Colonic mucosa (tissue), 4 donors: ENCODE measurements around the gene COMT. TPM values are rescaled to one million over a fixed set of nuclear protein-coding genes. Genes with fewer than 3 reads are reported as not detected.
A peak's percentile ranks its signal among the peaks of the same experiment; 100 is the strongest.

ENCODE experiments used
- DNase-seq: peaks from one replicate; pipeline ENCODE4 v3.0.0-alpha.2; 2020
- H3K27ac ChIP-seq: fragments of 200-600 bp; one replicate; pipeline ENCODE4 v1.8.0; 2021
- H3K27me3 ChIP-seq: fragments of 200-600 bp; one replicate; pipeline ENCODE4 v1.8.0; 2021
- H3K36me3 ChIP-seq: fragments of 200-600 bp; one replicate; pipeline ENCODE4 v1.8.0; 2021
- H3K4me1 ChIP-seq: fragments of 200-600 bp; one replicate; pipeline ENCODE4 v1.8.0; 2021; ENCODE audit warnings: mild to moderate bottlenecking
- H3K4me3 ChIP-seq: fragments of 200-600 bp; one replicate; pipeline ENCODE4 v1.8.0; 2021
- H3K9ac ChIP-seq, 2 donors: one replicate each; pipeline ENCODE4 v1.7.0; 2013; ENCODE audit warnings: control low read depth in 2 of 2, low read depth in 2 of 2, low read length in 2 of 2
- H3K9me3 ChIP-seq: fragments of 200-600 bp; one replicate; pipeline ENCODE4 v1.8.0; 2021
- CTCF ChIP-seq: fragments of 200-600 bp; IDR thresholded peaks from one replicate; pipeline ENCODE4 v1.8.0; 2022; ENCODE audit warnings: antibody characterized with exemption, mild to moderate bottlenecking
- intact Hi-C: fragments of 100-400 bp; cut with DNase I; formaldehyde crosslinking; loops from one replicate; pipeline ENCODE4 v1.14.1; 2022
- total RNA-seq, 2 donors: library from RNA; stranded (reverse); fragmentation: NEBNext Ultra II Directional in 1 of 2; extraction: Animal tissue kit (Norgen Biotek cat#: 25700) in 1 of 2; gene quantifications; one replicate each; pipeline ENCODE4 v1.2.1, GENCODE V29; 2021
- donor health status: healthy.
- donor health status: DM: no; HTN: no; CAD: no.
- donor health status: DM: no; HTN: no; CAD: no.

Gene COMT
- total RNA-seq, 2 donors from 2014 or later: 70.0 to 125 TPM

DNA sequence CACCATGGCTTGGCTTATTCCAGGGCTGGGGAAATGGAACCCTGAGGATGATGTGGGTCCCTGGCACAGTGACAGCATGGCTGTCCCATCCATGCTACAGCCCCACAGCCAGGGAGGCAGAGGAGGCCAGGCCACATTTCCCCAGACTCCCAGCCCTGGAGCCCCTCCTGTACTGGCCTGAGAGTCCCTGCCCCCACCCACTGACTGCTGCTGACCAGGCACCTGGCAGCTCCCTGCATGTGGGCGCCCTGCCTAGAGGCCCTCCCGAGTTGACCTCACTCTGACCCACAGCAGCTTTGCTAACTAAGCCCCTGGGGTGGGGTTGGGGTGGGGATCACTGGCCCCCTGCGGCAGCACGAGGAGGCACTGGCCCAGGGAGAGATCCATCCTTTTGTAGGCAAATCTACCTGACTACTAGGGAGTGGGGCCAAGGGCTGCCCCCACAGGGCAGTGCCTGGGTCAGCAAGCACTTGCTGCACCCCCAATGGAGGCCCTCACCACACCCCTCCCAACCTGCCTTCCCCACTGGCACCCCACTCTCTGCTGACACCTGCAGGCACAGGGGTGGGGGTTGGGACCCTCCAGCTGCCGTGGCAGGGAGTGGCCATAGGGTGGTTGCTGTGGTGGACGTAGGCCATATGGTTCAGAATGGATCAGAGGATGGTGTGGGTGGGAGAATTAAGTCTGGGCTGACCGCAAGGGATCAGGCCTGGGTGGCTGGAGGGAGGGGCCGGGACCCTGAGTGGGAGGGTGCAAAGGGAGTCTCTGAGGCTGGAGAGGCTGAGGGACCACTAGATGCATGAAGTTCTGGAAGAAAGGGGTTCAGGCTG lies 57.6 kb downstream of the COMT start:
- Histone ChIP-seq H3K9ac (no peak overlapping the region), H3K4me3 (no peak overlapping the region), H3K27ac (no peak overlapping the region), H3K27me3 (no peaks in the 10 kb centered on the region), H3K4me1 (no peaks in the 10 kb centered on the region), H3K9me3 (no peaks in the 10 kb centered on the region), H3K36me3 (no peaks in the 10 kb centered on the region)
- intact Hi-C loops: no loop called here
- DNase-seq: no peak
- TF ChIP-seq CTCF: no peak

DNA sequence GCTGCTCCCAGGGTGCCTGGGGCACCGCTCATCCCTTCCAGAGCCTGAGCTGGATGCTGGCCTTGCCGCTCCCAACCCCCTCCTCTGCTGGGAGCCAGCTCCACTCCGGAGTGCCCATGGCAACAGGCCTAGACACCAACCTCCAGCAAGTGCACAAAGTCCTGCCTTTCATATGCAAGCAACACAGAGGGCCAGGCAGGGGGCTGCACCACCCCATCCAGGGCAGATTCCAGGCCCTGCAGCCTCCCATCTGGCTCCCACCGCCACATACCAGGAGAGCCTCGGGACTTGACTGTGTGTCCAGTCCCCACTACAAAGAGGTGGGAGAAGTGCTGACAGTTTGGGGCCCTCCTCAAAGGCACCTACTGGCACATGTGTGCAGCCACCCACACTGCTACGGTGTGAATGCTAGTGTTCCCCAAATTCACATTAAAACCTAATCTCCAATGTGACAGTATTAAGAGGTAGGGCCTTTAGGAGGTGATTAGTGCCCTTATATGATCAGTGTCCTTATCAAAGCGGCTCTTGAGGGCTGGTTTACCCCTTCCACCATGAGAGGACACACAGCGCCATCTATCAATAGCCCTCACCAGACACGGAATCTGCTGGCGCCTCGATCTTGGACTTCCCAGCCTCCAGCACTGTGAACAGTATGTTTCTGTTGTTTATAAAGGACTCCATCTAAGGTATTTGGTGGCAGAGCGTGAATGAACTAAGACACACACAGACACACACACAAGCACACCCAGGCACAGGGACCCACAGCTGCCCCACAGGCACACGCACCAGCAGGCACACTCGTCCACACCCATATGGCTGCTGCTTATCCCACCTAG lies 58.9 kb downstream of the COMT start:
- H3K27me3 ChIP-seq: no peaks in the 10 kb centered on the region
- H3K9ac ChIP-seq: no peak overlapping the region
- H3K4me3 ChIP-seq: no peak overlapping the region
- intact Hi-C loops: no loop called here
- H3K27ac ChIP-seq: no peak overlapping the region
- no peaks in the 10 kb centered on the region for H3K36me3 ChIP-seq
- DNase-seq: no peak
- no peak for TF ChIP-seq CTCF
- no peaks in the 10 kb centered on the region for H3K9me3 ChIP-seq
- H3K4me1 ChIP-seq: no peaks in the 10 kb centered on the region

DNA sequence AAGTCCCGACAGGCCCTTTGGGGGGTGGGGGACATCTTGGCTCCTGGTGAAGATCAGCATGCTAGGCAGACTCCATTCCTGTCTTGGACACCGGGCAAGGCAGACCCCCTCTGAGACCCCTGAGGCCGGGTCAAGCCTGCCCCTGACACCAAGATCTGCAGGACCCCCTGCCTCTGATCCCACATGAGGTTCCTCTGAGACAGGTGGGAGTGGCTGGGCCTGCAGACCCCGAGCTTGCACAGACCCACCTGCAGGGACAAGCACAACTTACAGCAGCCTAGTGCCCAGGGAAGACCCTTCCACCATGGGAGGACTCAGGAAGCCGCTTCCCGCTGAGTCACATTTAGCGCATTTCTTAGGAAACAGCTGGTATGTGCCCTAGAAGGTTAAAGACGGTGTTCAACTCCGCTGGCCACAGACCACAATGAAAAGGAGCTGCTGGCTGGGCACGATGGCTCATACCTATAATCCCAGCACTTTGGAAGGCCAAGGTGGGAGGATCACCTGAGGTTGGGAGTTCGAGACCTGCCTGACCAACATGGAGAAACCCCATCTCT lies 59.6 kb downstream of the COMT start:
- Histone ChIP-seq H3K4me1 (no peaks in the 10 kb centered on the region), H3K9ac (no peak overlapping the region), H3K4me3 (no peak overlapping the region), H3K27ac (no peak overlapping the region), H3K27me3 (no peaks in the 10 kb centered on the region), H3K9me3 (no peaks in the 10 kb centered on the region), H3K36me3 (no peaks in the 10 kb centered on the region)
- no peak for TF ChIP-seq CTCF
- DNase-seq: no peak
- intact Hi-C loops: no loop called here

DNA sequence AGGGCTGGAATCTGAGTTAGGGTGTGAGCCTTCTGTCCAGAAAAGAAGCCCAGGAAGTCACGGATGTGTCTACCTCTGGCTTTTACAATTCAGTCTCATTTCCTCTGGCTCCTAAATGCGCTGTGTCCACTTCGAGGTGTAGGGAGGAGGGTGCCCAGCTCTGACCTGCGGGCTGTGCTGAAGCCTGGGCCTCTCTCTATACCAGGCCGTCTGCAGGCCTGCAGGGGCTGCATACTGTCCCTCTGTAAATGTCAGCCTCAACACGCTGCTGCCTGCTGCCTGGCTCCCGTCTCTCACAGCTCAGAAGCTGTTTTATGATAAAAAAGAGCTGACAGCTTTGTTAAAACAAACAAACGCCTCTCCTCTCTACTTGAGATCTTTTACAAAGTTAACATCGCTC lies 60.6 kb downstream of the COMT start:
- DNase-seq: no peak
- Histone ChIP-seq H3K9ac (peak overlapping the region in 1 of 2 donors; percentile 1), H3K9me3 (no peaks in the 10 kb centered on the region), H3K27ac (no peak overlapping the region), H3K27me3 (no peaks in the 10 kb centered on the region), H3K4me3 (no peak overlapping the region), H3K4me1 (no peaks in the 10 kb centered on the region), H3K36me3 (no peaks in the 10 kb centered on the region)
- TF ChIP-seq CTCF: no peak
- intact Hi-C loops: no loop called here

DNA sequence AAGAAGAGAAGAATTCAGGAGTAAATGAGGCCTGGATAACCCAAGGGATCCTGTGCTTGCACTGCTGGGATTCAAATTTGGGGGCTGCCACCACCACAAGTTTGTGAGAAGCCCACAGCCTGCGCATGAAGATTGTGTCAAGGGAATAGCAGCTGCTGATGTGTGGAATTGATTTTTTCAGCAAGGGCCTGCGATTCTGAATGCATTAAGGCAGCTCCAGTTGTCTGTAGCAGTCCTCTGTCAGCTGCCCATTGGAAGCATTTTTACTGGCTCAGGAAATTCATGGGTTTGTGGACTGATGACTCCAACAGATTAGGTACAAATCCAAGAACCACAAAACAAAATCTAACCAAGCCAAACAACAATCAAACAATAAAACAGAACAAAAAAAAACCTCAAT lies 61.1 kb downstream of the COMT start:
- no peak overlapping the region for H3K27ac ChIP-seq

More for the DNA sequence above, 61.1 kb downstream of the COMT start:
- no peak overlapping the region for H3K9ac ChIP-seq
- no peaks in the 10 kb centered on the region for H3K36me3 ChIP-seq
- no peaks in the 10 kb centered on the region for H3K4me1 ChIP-seq
- H3K4me3 ChIP-seq: no peak overlapping the region
- H3K9me3 ChIP-seq: no peaks in the 10 kb centered on the region
- intact Hi-C loops: no loop called here
- no peak for TF ChIP-seq CTCF
- H3K27me3 ChIP-seq: no peaks in the 10 kb centered on the region
- DNase-seq: no peak
